Fibroblast of pulmonary artery (primary cell): Measurements from ENCODE around the gene BAIAP2.
A peak's percentile ranks its signal among the peaks of the same experiment; 100 is the strongest.
"Not testable (repeated sequence)": the region's sequence is repeated elsewhere in the genome, so short reads cannot be mapped to it uniquely, and the experiment has no call there.

Source experiments
- DNase-seq: peaks from one replicate; pipeline ENCODE4 v3.0.0-alpha.2; 2010; ENCODE audit warnings: low read depth
- H3K4me3 ChIP-seq: replicated peaks from 2 replicates; pipeline ENCODE4 v1.5.1; 2011; ENCODE audit warnings: low read depth, mild to moderate bottlenecking, control low read depth, low read length, moderate library complexity
- CTCF ChIP-seq: IDR thresholded peaks from 2 replicates; pipeline ENCODE4 v1.5.1; 2011; ENCODE audit warnings: mild to moderate bottlenecking, control low read depth, low read length, inconsistent platforms; ENCODE audit errors: missing control alignments

Gene BAIAP2

GRCh38 chr17:81152288-81152828 is 117.4 kb downstream of the BAIAP2 start:
- no peak overlapping the region for H3K4me3 ChIP-seq
- DNase-seq, result no peak
- TF ChIP-seq CTCF, result no peak

GRCh38 chr17:81153340-81153803 is 118.4 kb downstream of the BAIAP2 start:
- no peak for TF ChIP-seq CTCF
- no peak overlapping the region for H3K4me3 ChIP-seq
- peak; percentile 79 for DNase-seq

GRCh38 chr17:81154016-81154415 is 119.1 kb downstream of the BAIAP2 start:
- H3K4me3 ChIP-seq, DNase-seq: not testable (repeated sequence)

GRCh38 chr17:81154961-81155360 is 120.0 kb downstream of the BAIAP2 start:
- no peak for DNase-seq
- no peak overlapping the region for H3K4me3 ChIP-seq
- TF ChIP-seq CTCF, result no peak

- no peak overlapping the region for H3K4me3 ChIP-seq
- TF ChIP-seq CTCF, result no peak
- DNase-seq, result no peak
Observed at GRCh38 chr17:81156866-81157805, 122.2 kb downstream of the BAIAP2 start.

GRCh38 chr17:81157848-81158687 is 123.1 kb downstream of the BAIAP2 start:
- TF ChIP-seq CTCF, result no peak
- H3K4me3 ChIP-seq, result no peak overlapping the region
- no peak for DNase-seq
